DND-41 (cell line): Measurements from ENCODE around the gene TTC28.

Experiments
- ATAC-seq: fragments of 200-7000 bp; cut with Tn5 transposase; 3 replicates; pipeline ENCODE4 v1.9.1; 2021; ENCODE audit warnings: low read depth; ENCODE audit not compliant: insufficient read depth
- DNase-seq: peaks from one replicate; pipeline ENCODE4 v3.0.0-alpha.2; 2020
- H2AFZ ChIP-seq: 2 replicates; pipeline ENCODE4 v1.6.0; 2012; ENCODE audit warnings: low read depth, low read length
- H3K27ac ChIP-seq: 2 replicates; pipeline ENCODE4 v1.5.1; 2012; ENCODE audit warnings: low read length, inconsistent platforms
- H3K27me3 ChIP-seq: fragments of 200-600 bp; sonication (generic); 2 replicates; pipeline ENCODE4 v1.6.0; 2012; ENCODE audit warnings: low read length, mild to moderate bottlenecking, inconsistent platforms; ENCODE audit not compliant: insufficient read depth, poor library complexity
- H3K36me3 ChIP-seq: 2 replicates; pipeline ENCODE4 v1.5.1; 2012; ENCODE audit warnings: low read length, inconsistent platforms; ENCODE audit not compliant: insufficient read depth
- H3K4me1 ChIP-seq: 2 replicates; pipeline ENCODE4 v1.5.1; 2012; ENCODE audit warnings: mild to moderate bottlenecking, low read length; ENCODE audit not compliant: insufficient read depth
- H3K4me2 ChIP-seq: 2 replicates; pipeline ENCODE4 v1.6.0; 2012; ENCODE audit warnings: mild to moderate bottlenecking, moderate library complexity, low read length, inconsistent platforms; ENCODE audit not compliant: insufficient read depth
- H3K4me3 ChIP-seq, 2 experiments: fragments of 200-600 bp in 1 of 2; shearing (Covaris generic) in 1 of 2; 2 replicates each; pipeline ENCODE4 v1.5.1; 2012 to 2016; ENCODE audit warnings: inconsistent platforms in 2 of 2, low read length in 2 of 2, mild to moderate bottlenecking in 2 of 2, low read depth in 1 of 2, moderate library complexity in 1 of 2
- H3K79me2 ChIP-seq: 2 replicates; pipeline ENCODE4 v1.6.0; 2012; ENCODE audit warnings: low read length, inconsistent platforms; ENCODE audit not compliant: insufficient read depth
- H3K9ac ChIP-seq: 2 replicates; pipeline ENCODE4 v1.6.0; 2012; ENCODE audit warnings: low read depth, mild to moderate bottlenecking, inconsistent platforms, low read length, moderate library complexity
- H3K9me3 ChIP-seq: 2 replicates; pipeline ENCODE4 v1.5.1; 2012; ENCODE audit warnings: low read length, moderate library complexity, mild to moderate bottlenecking, inconsistent platforms; ENCODE audit not compliant: insufficient read depth, severe bottlenecking
- H4K20me1 ChIP-seq: 2 replicates; pipeline ENCODE4 v1.6.0; 2012; ENCODE audit warnings: low read length; ENCODE audit not compliant: insufficient read depth
- EZH2 ChIP-seq: IDR thresholded peaks from 3 replicates; pipeline ENCODE4 v1.6.1; 2012; ENCODE audit warnings: borderline replicate concordance, low read depth, mild to moderate bottlenecking, moderate library complexity, low read length, inconsistent platforms; ENCODE audit not compliant: severe bottlenecking
- TF ChIP-seq, protein P1 (sequence below): IDR thresholded peaks from 2 replicates; pipeline ENCODE4 v1.5.1; 2012; ENCODE audit warnings: borderline replicate concordance, low read length, moderate library complexity, mild to moderate bottlenecking; ENCODE audit not compliant: poor library complexity, severe bottlenecking; ENCODE audit errors: extremely low read depth

TTC28 gene

DNA sequence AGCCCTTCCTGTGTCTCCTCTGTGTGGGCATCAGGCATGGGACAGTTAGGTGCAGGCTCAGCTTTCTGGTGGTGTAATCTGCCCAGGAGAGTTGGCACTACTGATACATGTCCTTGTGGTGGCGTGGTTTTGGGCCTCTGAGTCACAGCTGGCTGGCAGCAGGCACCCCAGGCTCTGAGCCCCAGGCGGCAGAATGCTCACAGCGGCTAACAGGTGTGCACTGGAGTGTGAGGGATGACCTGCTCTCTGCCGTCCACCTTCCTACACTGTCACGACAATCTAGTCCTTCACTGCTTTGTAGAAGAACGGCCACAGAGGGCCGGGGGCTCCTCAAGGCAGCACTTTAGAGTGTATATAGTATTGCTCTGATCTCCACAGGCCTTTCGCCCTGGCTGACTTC, 660.3 kb downstream of the TTC28 start:
- Histone ChIP-seq H3K27ac (peak overlapping the region; percentile 65), H3K36me3 (peaks cover 59% of the 10 kb centered on the region), H3K9me3 (no peaks in the 10 kb centered on the region), H3K4me2 (no peak overlapping the region), H4K20me1 (peaks cover 4% of the 10 kb centered on the region), H2AFZ (no peak overlapping the region), H3K4me1 (peaks cover 39% of the 10 kb centered on the region), H3K4me3 (no peak overlapping the region), H3K27me3 (no peaks in the 10 kb centered on the region), H3K9ac (0 out of 2 replicates have a peak overlapping the region, but pooled peaks have one; percentile 5), H3K79me2 (no peaks in the 10 kb centered on the region)
- DNase-seq: peak; percentile 51
- TF ChIP-seq, protein P1, sequence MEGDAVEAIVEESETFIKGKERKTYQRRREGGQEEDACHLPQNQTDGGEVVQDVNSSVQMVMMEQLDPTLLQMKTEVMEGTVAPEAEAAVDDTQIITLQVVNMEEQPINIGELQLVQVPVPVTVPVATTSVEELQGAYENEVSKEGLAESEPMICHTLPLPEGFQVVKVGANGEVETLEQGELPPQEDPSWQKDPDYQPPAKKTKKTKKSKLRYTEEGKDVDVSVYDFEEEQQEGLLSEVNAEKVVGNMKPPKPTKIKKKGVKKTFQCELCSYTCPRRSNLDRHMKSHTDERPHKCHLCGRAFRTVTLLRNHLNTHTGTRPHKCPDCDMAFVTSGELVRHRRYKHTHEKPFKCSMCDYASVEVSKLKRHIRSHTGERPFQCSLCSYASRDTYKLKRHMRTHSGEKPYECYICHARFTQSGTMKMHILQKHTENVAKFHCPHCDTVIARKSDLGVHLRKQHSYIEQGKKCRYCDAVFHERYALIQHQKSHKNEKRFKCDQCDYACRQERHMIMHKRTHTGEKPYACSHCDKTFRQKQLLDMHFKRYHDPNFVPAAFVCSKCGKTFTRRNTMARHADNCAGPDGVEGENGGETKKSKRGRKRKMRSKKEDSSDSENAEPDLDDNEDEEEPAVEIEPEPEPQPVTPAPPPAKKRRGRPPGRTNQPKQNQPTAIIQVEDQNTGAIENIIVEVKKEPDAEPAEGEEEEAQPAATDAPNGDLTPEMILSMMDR: no peak
- ATAC-seq: peak; percentile 53

DNA sequence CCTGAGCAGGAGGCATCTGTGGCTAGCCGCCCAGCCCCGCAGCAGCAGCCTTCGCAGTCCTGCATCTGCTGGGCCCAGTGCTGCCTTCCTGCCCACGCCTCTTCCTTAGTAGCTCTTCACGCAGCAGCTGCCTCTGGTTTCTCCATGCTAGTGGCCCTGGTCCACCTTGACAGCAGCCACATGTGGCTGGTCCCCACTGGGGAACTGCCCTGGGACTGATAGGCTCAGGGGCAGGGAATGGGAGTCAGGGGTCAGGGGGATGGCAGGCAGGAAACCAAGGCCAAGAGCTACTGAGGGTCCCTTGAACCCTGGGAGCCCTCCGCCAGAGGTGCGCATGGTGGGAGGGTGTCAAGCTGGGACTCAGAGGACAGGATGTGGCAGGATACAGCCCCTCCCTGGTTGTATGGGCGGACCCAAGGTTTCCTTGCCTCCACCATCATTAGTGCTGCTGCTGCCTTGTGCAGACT, 661.1 kb downstream of the TTC28 start:
- H3K9me3 ChIP-seq: no peaks in the 10 kb centered on the region
- H3K4me2 ChIP-seq: no peak overlapping the region
- no peaks in the 10 kb centered on the region for H3K27me3 ChIP-seq
- TF ChIP-seq, protein P1: no peak
- TF ChIP-seq EZH2: no peak
- peak overlapping the region; percentile 65 for H3K27ac ChIP-seq
- peak; percentile 67 for ATAC-seq
- peaks cover 39% of the 10 kb centered on the region for H3K4me1 ChIP-seq
- H4K20me1 ChIP-seq: peaks cover 4% of the 10 kb centered on the region
- DNase-seq: peak; percentile 59
- H3K9ac ChIP-seq: no peak overlapping the region
- peaks cover 61% of the 10 kb centered on the region for H3K36me3 ChIP-seq
- no peak overlapping the region for H3K4me3 ChIP-seq
- no peak overlapping the region for H2AFZ ChIP-seq
- H3K79me2 ChIP-seq: no peaks in the 10 kb centered on the region

DNA sequence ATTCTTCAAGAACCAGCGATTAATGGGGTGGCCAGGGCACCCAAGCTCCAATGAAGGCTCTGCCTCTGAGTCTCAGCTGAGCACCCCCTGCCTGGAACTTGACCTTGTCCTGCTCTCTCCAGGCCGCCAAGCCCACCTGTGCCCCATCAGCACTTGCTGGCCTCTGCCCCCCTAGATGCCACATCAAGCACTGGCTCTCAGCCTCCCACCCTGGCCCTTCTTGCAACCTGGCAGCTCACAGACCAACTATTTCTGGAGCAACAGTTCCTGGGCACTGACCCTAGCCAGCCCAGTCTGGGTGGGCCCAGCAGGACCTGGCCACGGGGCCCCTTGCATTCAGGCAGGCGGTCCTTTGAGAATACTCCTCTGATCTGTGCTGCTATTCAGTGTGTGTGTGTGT, 661.8 kb downstream of the TTC28 start:
- Histone ChIP-seq H3K9ac (no peak overlapping the region), H4K20me1 (peaks cover 4% of the 10 kb centered on the region), H3K4me3 (no peak overlapping the region), H3K36me3 (peaks cover 61% of the 10 kb centered on the region), H3K27me3 (no peaks in the 10 kb centered on the region), H3K79me2 (no peaks in the 10 kb centered on the region), H2AFZ (no peak overlapping the region), H3K4me1 (peaks cover 39% of the 10 kb centered on the region), H3K27ac (no peak overlapping the region), H3K4me2 (no peak overlapping the region), H3K9me3 (no peaks in the 10 kb centered on the region)
- no peak for DNase-seq
- no peak for TF ChIP-seq EZH2
- TF ChIP-seq, protein P1: no peak
- ATAC-seq: no peak

DNA sequence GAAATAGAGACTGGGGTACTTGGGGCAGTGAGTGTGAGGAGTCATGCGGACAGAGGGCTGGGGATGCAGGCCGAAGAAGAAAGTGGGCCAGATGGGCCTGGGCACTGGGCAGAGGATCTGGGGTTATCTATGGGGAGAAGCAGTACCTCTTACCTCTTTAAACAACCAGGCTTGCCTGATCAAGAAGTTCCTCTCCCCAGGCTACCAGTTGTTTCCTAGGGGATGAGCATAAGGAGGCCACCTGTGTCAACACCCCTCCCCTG, 662.2 kb downstream of the TTC28 start:
- H3K9me3 ChIP-seq: no peaks in the 10 kb centered on the region
- ATAC-seq (no peak), DNase-seq (no peak)
- H3K27ac ChIP-seq: no peak overlapping the region
- H3K27me3 ChIP-seq: no peaks in the 10 kb centered on the region
- H3K4me2 ChIP-seq: no peak overlapping the region
- H4K20me1 ChIP-seq: peaks cover 4% of the 10 kb centered on the region; the same call in 1 of the 2 replicates
- no peaks in the 10 kb centered on the region for H3K79me2 ChIP-seq
- H2AFZ ChIP-seq: no peak overlapping the region
- no peak overlapping the region for H3K9ac ChIP-seq
- H3K4me1 ChIP-seq: peaks cover 39% of the 10 kb centered on the region
- peaks cover 62% of the 10 kb centered on the region for H3K36me3 ChIP-seq
- TF ChIP-seq, protein P1: no peak
- TF ChIP-seq EZH2: no peak
- H3K4me3 ChIP-seq: no peak overlapping the region
